Testis (tissue), 2 donors: ENCODE data around the gene SIGLEC15.
"Not testable (repeated sequence)": the region's sequence is repeated elsewhere in the genome, so short reads cannot be mapped to it uniquely, and the experiment has no call there.

Experiments used
- POLR2A ChIP-seq: fragments of 450-650 bp; IDR thresholded peaks from one replicate; pipeline ENCODE4 v1.6.1; 2017; ENCODE audit warnings: antibody characterized with exemption, mild to moderate bottlenecking, moderate library complexity
- TF ChIP-seq, protein P1 (sequence below), 3 experiments: fragments of 450-650 bp in 2 of 3; fragments of 200-600 bp in 1 of 3; sonication (generic) in 1 of 3; IDR thresholded peaks; one replicate each; pipeline ENCODE4 v1.5.1; 2016 to 2019; ENCODE audit warnings: antibody characterized with exemption in 3 of 3, mild to moderate bottlenecking in 2 of 3, moderate library complexity in 1 of 3

- TF ChIP-seq, protein P1, sequence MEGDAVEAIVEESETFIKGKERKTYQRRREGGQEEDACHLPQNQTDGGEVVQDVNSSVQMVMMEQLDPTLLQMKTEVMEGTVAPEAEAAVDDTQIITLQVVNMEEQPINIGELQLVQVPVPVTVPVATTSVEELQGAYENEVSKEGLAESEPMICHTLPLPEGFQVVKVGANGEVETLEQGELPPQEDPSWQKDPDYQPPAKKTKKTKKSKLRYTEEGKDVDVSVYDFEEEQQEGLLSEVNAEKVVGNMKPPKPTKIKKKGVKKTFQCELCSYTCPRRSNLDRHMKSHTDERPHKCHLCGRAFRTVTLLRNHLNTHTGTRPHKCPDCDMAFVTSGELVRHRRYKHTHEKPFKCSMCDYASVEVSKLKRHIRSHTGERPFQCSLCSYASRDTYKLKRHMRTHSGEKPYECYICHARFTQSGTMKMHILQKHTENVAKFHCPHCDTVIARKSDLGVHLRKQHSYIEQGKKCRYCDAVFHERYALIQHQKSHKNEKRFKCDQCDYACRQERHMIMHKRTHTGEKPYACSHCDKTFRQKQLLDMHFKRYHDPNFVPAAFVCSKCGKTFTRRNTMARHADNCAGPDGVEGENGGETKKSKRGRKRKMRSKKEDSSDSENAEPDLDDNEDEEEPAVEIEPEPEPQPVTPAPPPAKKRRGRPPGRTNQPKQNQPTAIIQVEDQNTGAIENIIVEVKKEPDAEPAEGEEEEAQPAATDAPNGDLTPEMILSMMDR (IDR thresholded peaks at IDR 0.05) = not testable (repeated sequence)
- not testable (repeated sequence) for TF ChIP-seq POLR2A
Measured at GRCh38 chr18:45814733-45815132, 10.7 kb upstream of the SIGLEC15 start.
